Activated CD8-positive, alpha-beta T cell treated with anti-CD3 and anti-CD28 coated beads for 36 hours (primary cell): Measurements from ENCODE around the gene DNAJB1. TPM values are rescaled to one million over a fixed set of nuclear protein-coding genes. Genes with fewer than 3 reads are reported as not detected.
"Not testable (repeated sequence)": the region's sequence is repeated elsewhere in the genome, so short reads cannot be mapped to it uniquely, and the experiment has no call there.

Source experiments
- ATAC-seq: fragments of 200-7000 bp; cut with Tn5 transposase; one replicate; pipeline ENCODE4 v1.10.0; 2021; ENCODE audit warnings: mild to moderate bottlenecking, moderate library complexity
- CTCF ChIA-PET: fragments of 350-600 bp; sonication (Branson Sonifier 250); formaldehyde crosslinking; loops from one replicate; lab custom pipeline; 2021; ENCODE audit warnings: antibody characterized with exemption; lab: Charles Lee
- POLR2A ChIA-PET: fragments of 350-600 bp; sonication (Branson Sonifier 250); formaldehyde crosslinking; loops from one replicate; lab custom pipeline; 2021; ENCODE audit warnings: antibody characterized with exemption; lab: Charles Lee
- DNase-seq: peaks from one replicate; pipeline ENCODE4 v3.0.0-alpha.2; 2020
- H3K27ac Mint-ChIP-seq: one replicate; pipeline ENCODE4 v1.8.0; 2021; ENCODE audit warnings: mild to moderate bottlenecking, mixed read lengths
- H3K27me3 Mint-ChIP-seq: one replicate; pipeline ENCODE4 v1.8.0; 2021; ENCODE audit warnings: mixed read lengths
- H3K36me3 Mint-ChIP-seq: one replicate; pipeline ENCODE4 v1.8.0; 2021; ENCODE audit warnings: low read depth, mixed read lengths
- H3K4me1 Mint-ChIP-seq: one replicate; pipeline ENCODE4 v1.8.0; 2021; ENCODE audit warnings: low read depth, mixed read lengths
- H3K4me3 Mint-ChIP-seq: one replicate; pipeline ENCODE4 v1.8.0; 2021; ENCODE audit warnings: mild to moderate bottlenecking, moderate library complexity, mixed read lengths
- H3K9me3 Mint-ChIP-seq: one replicate; pipeline ENCODE4 v1.8.0; 2021; ENCODE audit warnings: mixed read lengths
- intact Hi-C: fragments of 100-400 bp; cut with micrococcal nuclease; formaldehyde crosslinking; loops from one replicate; pipeline ENCODE4 v1.10.0; 2022
- total RNA-seq, 2 experiments: library from RNA; stranded (reverse); gene quantifications; one replicate each; pipeline ENCODE4 v1.2.3, GENCODE V29; 2021
- TF ChIP-seq, protein P1 (sequence below): fragments of 200-600 bp; IDR thresholded peaks from one replicate; pipeline ENCODE4 v1.8.0; 2022; ENCODE audit warnings: antibody characterized with exemption, mild to moderate bottlenecking

Gene DNAJB1
- total RNA-seq, 2 experiments from 2014 or later, result 52.0 to 59.6 TPM

DNA sequence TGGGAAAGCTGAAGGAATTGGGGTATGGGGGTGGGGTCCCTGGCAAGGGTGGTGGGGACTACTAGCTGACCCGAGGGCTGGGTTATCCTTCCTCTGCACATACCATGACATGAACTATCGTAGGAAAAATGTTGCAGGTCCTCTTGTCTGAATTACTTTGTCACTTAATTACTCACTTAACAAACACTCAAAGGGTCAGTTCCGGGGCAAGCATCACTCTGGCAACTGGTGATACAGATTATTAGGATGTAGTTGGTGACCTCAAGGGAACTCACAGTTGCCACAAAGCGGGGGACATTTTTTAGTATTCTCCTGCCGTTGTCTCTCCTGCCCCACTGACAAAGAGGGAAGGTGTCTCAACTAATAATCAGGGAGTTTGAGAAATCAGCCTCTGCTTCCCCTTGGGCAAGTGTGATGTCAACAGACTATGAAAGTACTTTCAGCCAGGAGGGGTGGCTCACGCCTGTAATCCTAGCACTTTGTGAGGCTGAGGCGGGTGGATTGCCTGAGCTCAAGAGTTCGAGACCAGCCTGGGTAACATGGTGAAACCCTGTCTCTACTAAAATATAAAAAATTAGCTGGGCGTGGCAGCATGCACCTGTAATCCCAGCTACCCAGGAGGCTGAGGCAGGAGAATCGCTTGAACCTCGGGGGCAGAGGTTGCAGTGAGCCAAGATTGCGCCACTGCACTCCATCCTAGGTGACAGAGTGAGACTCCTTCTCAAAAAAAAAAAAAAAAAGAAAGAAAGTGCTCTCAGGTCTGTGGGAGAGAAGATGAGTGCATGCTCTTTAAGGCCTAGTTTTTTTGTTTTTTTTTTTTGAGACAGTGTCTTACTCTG is 10.3 kb downstream of the DNAJB1 start:
- Mint-ChIP-seq H3K36me3 (no peaks in the 10 kb centered on the region), H3K27ac (peak overlapping the region; percentile 84), H3K9me3 (no peaks in the 10 kb centered on the region), H3K4me3 (no peak overlapping the region), H3K27me3 (no peaks in the 10 kb centered on the region), H3K4me1 (peaks cover 48% of the 10 kb centered on the region)
- DNase-seq (no peak), ATAC-seq (no peak)
- TF ChIP-seq, protein P1, sequence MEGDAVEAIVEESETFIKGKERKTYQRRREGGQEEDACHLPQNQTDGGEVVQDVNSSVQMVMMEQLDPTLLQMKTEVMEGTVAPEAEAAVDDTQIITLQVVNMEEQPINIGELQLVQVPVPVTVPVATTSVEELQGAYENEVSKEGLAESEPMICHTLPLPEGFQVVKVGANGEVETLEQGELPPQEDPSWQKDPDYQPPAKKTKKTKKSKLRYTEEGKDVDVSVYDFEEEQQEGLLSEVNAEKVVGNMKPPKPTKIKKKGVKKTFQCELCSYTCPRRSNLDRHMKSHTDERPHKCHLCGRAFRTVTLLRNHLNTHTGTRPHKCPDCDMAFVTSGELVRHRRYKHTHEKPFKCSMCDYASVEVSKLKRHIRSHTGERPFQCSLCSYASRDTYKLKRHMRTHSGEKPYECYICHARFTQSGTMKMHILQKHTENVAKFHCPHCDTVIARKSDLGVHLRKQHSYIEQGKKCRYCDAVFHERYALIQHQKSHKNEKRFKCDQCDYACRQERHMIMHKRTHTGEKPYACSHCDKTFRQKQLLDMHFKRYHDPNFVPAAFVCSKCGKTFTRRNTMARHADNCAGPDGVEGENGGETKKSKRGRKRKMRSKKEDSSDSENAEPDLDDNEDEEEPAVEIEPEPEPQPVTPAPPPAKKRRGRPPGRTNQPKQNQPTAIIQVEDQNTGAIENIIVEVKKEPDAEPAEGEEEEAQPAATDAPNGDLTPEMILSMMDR, result no peak
- POLR2A ChIA-PET, result interaction anchor here (0.9 to 2.2 kb wide), 4 partner anchors 8 to 46 kb away, joined by 3 to 17 read pairs (median 4); partner anchors contain the start of gene DNAJB1
- CTCF ChIA-PET, result interaction anchor here (1.0 to 2.7 kb wide), 8 partner anchors 9 to 449 kb away, joined by 3 to 11 read pairs (median 5); partner anchors contain the start of gene GIPC1
- intact Hi-C loops, result no loop called here

GRCh38 chr19:14505488-14506239 is 12.5 kb downstream of the DNAJB1 start:
- ATAC-seq, result peak; percentile 87

DNA sequence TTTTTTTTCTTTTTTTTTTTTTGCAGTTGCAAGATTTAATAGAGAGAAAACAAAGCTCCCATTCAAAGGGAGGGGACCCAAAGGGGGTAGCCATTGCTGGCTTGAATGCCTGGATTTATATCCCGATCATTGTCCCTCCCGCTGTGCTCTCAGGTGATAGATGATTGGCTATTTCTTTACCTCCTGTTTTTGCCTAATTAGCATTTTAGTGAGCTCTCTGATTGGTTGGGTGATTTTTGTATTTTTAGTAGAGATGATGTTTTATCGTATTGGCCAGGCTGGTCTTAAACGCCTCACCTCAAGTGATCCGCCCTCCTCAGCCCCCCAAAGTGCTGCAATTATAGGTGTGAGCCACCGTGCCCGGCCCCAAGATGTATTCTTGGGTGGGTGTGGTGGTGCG is 13.6 kb downstream of the DNAJB1 start:
- H3K27ac Mint-ChIP-seq, ATAC-seq, H3K27me3 Mint-ChIP-seq, intact Hi-C loops, H3K9me3 Mint-ChIP-seq, H3K4me3 Mint-ChIP-seq, H3K36me3 Mint-ChIP-seq, DNase-seq: not testable (repeated sequence)
- CTCF ChIA-PET, result interaction anchor here (1.0 to 3.2 kb wide), 13 partner anchors 8 to 142 kb away, joined by 3 to 23 read pairs (median 5); partner anchors contain the start of genes DNAJB1 and GIPC1
- POLR2A ChIA-PET, result interaction anchor here (0.9 to 4.1 kb wide), 2 partner anchors 13 to 15 kb away, joined by 3 to 23 read pairs; partner anchors contain the start of gene DNAJB1
- peaks cover 34% of the 10 kb centered on the region for H3K4me1 Mint-ChIP-seq

More at GRCh38 chr19:14505488-14506239, 12.5 kb downstream of the DNAJB1 start:
- Mint-ChIP-seq H3K27me3 (no peaks in the 10 kb centered on the region), H3K4me3 (no peak overlapping the region), H3K27ac (peak overlapping the region; percentile 69), H3K36me3 (no peaks in the 10 kb centered on the region), H3K9me3 (no peaks in the 10 kb centered on the region), H3K4me1 (peaks cover 39% of the 10 kb centered on the region)
- ChIA-PET POLR2A (interaction anchor here (1.3 to 4.1 kb wide), 3 partner anchors 12 to 23 kb away, joined by 3 to 23 read pairs (median 6); partner anchors contain the start of genes DNAJB1 and TECR), CTCF (interaction anchor here (1.0 to 3.2 kb wide), 13 partner anchors 8 to 180 kb away, joined by 3 to 23 read pairs (median 6); partner anchors contain the start of gene GIPC1)
- intact Hi-C loops, result no loop called here
- TF ChIP-seq, protein P1, result peak; percentile 88
- peak; percentile 85 for DNase-seq

DNA sequence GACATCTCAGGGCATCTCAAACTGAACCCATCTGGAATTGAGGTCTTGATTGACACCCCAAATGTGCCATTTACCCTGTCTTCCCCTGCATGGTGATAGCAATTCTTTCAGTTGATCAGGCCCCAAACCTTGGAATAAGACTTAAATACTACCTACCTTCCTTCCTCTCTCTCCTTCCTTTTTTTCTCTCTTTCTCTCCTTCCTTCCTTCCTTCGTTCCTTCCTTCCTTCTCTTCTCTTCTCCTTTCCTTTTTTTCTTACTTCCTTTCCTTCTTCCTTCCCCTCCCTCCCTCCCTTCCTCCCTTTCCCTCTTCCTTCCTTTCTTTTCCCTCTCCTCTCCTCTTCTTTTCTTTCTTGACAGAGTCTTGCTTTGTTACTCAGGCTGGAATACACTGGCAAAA is 14.9 kb downstream of the DNAJB1 start:
- ChIA-PET POLR2A (interaction anchor here (4.1 kb wide), 1 partner anchor 14 kb away, joined by 23 read pairs; the partner anchor contains the start of gene DNAJB1), CTCF (interaction anchor here (0.8 to 3.2 kb wide), 6 partner anchors 8 to 183 kb away, joined by 4 to 23 read pairs (median 8); partner anchors contain the start of gene GIPC1)
- H3K36me3 Mint-ChIP-seq, result no peaks in the 10 kb centered on the region
- intact Hi-C loops, result no loop called here
- no peak overlapping the region for H3K4me3 Mint-ChIP-seq
- H3K27ac Mint-ChIP-seq, result no peak overlapping the region
- H3K27me3 Mint-ChIP-seq, result no peaks in the 10 kb centered on the region
- TF ChIP-seq, protein P1, result no peak
- no peaks in the 10 kb centered on the region for H3K9me3 Mint-ChIP-seq
- DNase-seq (no peak), ATAC-seq (no peak)
- H3K4me1 Mint-ChIP-seq, result peaks cover 28% of the 10 kb centered on the region
